ENCODE measurements around the gene KEAP1.

GRCh38 chr19:10462557-10462956, 40.6 kb downstream of the KEAP1 start:
- TF ChIP-seq YY1 (IDR thresholded peaks at IDR 0.05; ENCODE audit: insufficient read depth, insufficient replicate concordance, low read depth, low read length), result no peak
- no peak for TF ChIP-seq CTCF (CRISPR knock-in tag; IDR thresholded peaks at IDR 0.05)
- TF ChIP-seq ATRX (CRISPR knock-in tag; IDR thresholded peaks at IDR 0.05; ENCODE audit: borderline replicate concordance), result no peak
- TF ChIP-seq ATF3 (CRISPR knock-in tag; IDR thresholded peaks at IDR 0.05), result no peak
- no peak for TF ChIP-seq RFXANK (CRISPR knock-in tag; IDR thresholded peaks at IDR 0.05)
- no peak for TF ChIP-seq FIP1L1 (IDR thresholded peaks at IDR 0.05; ENCODE audit: borderline replicate concordance, insufficient read depth, low read depth, low read length)
- no peak for TF ChIP-seq ZNF24 (IDR thresholded peaks at IDR 0.05)
- TF ChIP-seq AHDC1 (CRISPR knock-in tag; IDR thresholded peaks at IDR 0.05; ENCODE audit: borderline replicate concordance), result no peak
- no peak for TF ChIP-seq ZSCAN29 (CRISPR knock-in tag; conservative IDR thresholded peaks at IDR 0.05)

All from HepG2 (cell line).